ENCODE results near the gene COMMD10.
"Not testable (repeated sequence)": the region's sequence is repeated elsewhere in the genome, so short reads cannot be mapped to it uniquely, and the experiment has no call there.

Gene COMMD10

DNA sequence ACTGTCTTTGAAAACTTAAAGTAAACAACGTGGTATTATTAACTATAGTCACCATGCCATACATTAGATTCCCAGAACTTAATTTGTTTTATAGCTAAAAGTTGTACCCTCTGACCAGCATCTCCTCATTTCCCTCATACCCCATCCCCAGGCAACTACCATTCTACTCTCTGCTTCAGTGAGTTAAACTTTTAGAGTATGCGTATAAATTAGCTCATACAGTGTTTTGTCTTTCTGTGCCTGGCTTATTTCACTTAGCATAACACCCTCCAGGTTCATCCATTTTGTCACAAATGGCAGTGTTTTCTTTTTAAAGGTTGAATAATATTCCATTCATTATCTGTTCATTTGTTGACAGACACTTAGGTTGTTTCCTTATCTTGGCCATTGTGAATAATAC, 14.2 kb downstream of the COMMD10 start:
- DNase-seq, result no peak

GRCh38 chr5:116104941-116105340, 20.1 kb downstream of the COMMD10 start:
- DNase-seq, result not testable (repeated sequence)

DNA sequence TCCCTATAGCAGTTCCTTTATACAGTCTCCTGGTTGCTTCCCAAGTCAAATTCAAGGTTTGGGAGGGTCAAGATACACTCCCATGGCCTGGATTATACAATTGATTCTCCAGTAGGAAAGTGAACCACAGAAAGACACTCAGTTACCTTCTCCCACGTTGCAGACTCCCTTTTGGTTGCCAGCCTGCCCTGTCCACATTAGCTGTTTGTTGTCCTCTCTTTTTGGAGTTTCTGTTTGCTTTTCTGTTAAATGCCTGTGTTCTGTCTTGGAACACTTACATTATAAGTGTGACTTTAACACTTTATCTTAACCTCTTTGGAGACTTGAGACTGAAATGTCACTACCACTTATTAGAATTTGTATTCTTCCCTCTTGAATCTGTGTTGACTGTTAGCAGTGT, 30.3 kb downstream of the COMMD10 start:
- no peak for DNase-seq

DNA sequence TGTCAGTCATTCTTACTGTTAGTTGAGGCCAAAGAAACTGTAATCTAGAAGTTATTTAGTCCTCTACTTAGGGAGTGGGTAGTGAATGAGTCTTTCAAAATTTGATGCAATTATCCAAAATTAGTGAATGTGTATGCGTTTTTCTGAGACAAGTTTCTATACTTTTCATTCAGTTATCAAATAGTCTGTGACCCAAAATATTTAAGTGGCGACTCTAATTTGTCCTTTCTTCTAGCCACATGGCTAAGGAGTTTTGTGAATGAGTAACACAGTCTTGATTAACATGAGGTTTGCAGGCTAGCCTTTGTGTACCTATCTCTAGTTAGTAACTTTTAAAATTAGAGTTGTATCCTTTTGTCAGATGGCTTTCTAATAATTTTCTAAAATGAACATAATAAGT, 45.6 kb downstream of the COMMD10 start:
- no peak for DNase-seq

DNA sequence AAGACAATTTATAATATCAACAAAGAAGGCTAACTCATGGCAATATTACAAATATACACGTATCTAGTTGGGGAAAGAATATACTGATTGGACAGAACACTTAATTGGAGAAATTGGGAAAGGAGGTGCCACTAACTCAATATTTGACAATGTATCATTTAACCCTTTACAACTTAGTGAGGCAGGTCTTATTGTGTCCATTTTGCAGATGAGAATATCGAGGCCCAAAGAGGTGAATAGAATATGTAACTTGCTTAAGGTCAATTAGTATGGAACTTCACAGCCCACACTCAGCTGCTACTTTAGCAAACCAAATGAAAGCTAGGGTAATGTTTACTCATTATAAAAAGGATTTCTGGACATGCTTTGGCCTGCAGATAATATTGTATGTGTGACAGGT, 46.2 kb downstream of the COMMD10 start:
- no peak for DNase-seq

GRCh38 chr5:116133281-116133680, 48.5 kb downstream of the COMMD10 start:
- DNase-seq, result no peak

- no peak for DNase-seq
Measured at GRCh38 chr5:116135344-116135743, 50.5 kb downstream of the COMMD10 start.

DNA sequence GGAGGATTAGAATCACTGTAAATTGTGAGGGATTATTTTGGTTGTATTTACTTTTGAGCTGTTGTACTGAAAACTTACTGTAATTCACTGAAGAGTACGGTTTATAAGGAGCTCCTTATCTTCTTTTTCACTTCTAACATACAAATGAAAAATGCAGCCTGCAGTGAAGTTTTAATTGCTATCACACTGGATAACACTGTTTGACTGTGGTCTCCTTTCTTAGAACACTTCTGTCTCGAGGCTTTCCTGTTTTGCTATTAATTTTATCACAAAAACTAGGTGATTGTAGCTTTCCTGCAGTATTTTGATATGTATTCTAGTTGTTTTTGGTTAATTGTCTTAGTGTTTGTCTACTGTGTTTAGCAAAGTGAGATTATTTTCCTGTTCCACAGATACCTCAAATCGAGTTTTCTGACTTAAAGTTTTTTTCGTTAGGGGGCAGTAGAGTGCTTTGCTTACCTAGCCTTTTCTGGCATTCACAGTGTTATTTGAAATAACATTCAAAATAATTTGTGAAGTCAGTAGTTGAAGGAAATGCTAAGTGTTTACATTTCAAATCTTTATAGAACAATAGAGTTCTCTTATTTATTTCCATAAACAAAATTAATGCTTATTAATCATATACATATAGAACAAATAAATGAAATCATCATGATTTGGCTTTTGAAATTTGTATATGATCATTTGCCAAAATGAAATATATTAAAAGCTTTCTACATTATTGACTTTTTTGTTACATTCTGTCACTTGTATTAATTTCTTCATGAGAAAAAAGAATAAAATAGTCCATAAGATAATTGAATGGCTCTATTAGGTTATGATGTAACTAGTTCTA, 52.9 kb downstream of the COMMD10 start:
- DNase-seq, result peak; percentile 63

GRCh38 chr5:116142495-116142894, 57.7 kb downstream of the COMMD10 start:
- DNase-seq, result no peak

DNA sequence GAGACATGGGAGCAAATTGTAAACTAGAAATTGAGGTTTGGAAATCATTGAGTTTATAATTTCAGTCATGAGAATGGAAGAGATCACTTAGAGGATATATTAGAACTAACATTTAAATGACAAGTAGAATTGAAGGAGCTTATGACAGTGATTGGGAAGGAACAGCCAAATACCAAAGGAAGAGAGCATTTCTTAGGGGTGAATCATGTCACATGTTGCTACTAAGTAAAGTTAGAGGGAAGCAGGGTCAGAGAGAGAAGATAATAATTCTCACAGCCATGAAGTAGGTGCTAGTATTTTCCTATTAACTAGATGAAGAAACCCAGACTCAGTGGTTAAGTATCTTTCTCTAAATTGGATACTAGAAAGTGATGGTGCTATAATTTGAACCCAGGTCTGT, 59.3 kb downstream of the COMMD10 start:
- DNase-seq, result no peak

- DNase-seq, result no peak
Measured at GRCh38 chr5:116144991-116145390, 60.2 kb downstream of the COMMD10 start.

DNA sequence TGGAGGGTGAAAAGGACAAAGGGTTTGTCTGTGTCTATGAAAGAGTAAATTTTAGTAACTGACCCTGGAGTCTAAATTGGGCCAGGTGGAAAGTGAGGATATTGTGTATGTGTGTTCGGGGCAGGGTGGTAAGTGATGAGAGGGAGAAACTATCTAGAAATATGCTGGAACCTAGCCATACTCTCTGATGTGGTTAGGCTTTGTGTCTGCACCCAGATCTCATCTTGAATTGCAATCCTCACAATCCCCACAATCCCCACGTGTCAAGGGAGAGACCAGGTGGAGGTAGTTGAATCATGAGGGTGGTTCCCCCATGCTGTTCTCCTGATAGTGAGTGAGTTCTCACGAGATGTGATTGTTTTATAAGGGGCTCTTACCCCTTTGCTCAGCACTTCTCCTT, 60.6 kb downstream of the COMMD10 start:
- no peak for DNase-seq

- no peak for DNase-seq
Measured at GRCh38 chr5:116152169-116152568, 67.3 kb downstream of the COMMD10 start.

- no peak for DNase-seq
Measured at GRCh38 chr5:116153687-116154174, 68.9 kb downstream of the COMMD10 start.

GRCh38 chr5:116154252-116154651, 69.4 kb downstream of the COMMD10 start:
- no peak for DNase-seq

DNA sequence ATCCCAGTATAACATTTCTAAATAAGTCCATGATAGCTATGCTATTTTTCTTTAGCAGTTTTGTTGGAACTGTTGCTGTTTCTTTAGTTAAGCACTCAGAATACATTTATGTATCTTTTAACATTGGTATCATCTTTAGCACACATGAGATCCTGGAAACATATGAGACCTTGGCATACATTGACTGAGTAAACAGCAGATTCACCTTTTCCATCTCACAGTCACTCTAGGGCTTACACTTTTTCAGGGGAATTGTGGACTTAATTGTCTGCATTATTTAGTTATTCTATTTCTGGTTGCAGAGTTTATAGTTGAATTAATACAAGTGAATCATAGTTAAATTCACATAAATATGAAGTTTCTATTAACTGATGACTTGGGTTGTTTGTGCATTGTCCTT, 70.1 kb downstream of the COMMD10 start:
- no peak for DNase-seq

- no peak for DNase-seq
Measured at GRCh38 chr5:116157902-116158301, 73.1 kb downstream of the COMMD10 start.

- no peak for DNase-seq
Measured at GRCh38 chr5:116159006-116159405, 74.2 kb downstream of the COMMD10 start.

GRCh38 chr5:116174111-116174510, 89.3 kb downstream of the COMMD10 start:
- no peak for DNase-seq

GRCh38 chr5:116176121-116176520, 91.3 kb downstream of the COMMD10 start:
- DNase-seq, result no peak

GRCh38 chr5:116178925-116179324, 94.1 kb downstream of the COMMD10 start:
- DNase-seq, result no peak

- no peak for DNase-seq
Measured at GRCh38 chr5:116209166-116209565, 124.3 kb downstream of the COMMD10 start.

DNA sequence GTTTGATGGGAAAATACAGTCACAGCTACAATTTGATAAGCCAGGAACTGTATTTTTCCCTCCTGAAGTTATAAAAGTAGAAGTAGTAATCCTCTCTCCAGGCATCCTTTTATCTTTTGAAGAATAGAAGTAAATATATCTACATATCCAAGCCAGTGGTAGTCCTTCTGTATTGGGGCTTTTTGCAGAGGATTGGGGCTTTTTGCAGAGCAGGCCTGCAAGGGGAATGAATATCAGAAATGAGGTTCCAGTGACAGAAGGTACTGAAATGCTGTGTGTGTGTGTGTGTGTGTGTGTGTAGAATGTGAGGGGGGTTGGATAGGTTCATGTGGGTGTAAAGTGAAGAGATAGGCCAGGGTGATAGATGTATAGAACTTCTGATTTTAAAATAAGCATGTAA, 127.4 kb downstream of the COMMD10 start:
- no peak for DNase-seq

DNA sequence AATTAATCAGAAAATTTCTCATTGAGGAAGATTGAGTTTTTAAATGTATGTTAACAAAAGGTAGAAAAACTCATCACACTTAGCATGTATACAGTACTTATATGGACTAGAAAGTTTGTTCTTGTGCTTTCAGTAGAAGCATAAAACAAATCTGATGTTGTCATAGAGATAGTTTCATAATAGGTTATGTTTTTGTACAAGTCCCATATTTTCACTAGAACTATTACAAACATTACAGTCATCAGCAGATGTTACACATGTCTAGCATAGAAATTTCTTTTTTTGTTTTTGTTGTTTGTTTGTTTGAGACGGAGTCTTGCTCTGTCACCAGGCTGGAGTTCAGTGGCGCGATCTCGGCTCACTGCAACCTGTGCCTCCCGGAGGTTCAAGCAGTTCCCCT, 131.4 kb downstream of the COMMD10 start:
- DNase-seq, result no peak
